ENCODE measurements around the gene OXTR. TPM values are rescaled to one million over a fixed set of nuclear protein-coding genes. Genes with fewer than 3 reads are reported as not detected.
"Not testable (repeated sequence)": the region's sequence is repeated elsewhere in the genome, so short reads cannot be mapped to it uniquely, and the experiment has no call there.

Gene OXTR
- total RNA-seq, 1 experiment from 2014 or later, result 3.6 TPM

- peaks cover 27% of the 10 kb centered on the region for H3K4me1 Mint-ChIP-seq
- TF ChIP-seq ZSCAN18 (CRISPR knock-in tag; IDR thresholded peaks at IDR 0.05) (no peak), CDX4 (CRISPR knock-in tag; IDR thresholded peaks at IDR 0.05; ENCODE audit: borderline replicate concordance) (no peak), NR3C1 (CRISPR knock-in tag; conservative IDR thresholded peaks at IDR 0.05; ENCODE audit: low read depth) (no peak), ETV6 (CRISPR knock-in tag; IDR thresholded peaks at IDR 0.05) (peak; percentile 94), NFE2L1 (CRISPR knock-in tag; IDR thresholded peaks at IDR 0.05) (no peak)
- H3K27ac Mint-ChIP-seq, result no peak overlapping the region
- peaks cover 4% of the 10 kb centered on the region; the same call in 1 of the 2 replicates for H3K36me3 Mint-ChIP-seq
- H3K27me3 Mint-ChIP-seq (ENCODE audit: low read depth), result peaks cover 66% of the 10 kb centered on the region
- DNase-seq (ENCODE audit: low spot score), result no peak
- H3K4me3 Mint-ChIP-seq, result no peak overlapping the region
- CTCF ChIA-PET, result interaction anchor here (1.3 to 2.5 kb wide), 4 partner anchors 9 to 60 kb away, joined by 4 to 18 read pairs (median 9); partner anchors contain the start of gene OXTR
- POLR2A ChIA-PET, result no interaction called here
- H3K9me3 Mint-ChIP-seq, result peaks cover 12% of the 10 kb centered on the region
- ATAC-seq, result peak; percentile 92
Measured at GRCh38 chr3:8723612-8724011, 45.8 kb downstream of the OXTR start.

- DNase-seq (ENCODE audit: low spot score), result no peak
- no peak for TF ChIP-seq TCF7 (CRISPR knock-in tag; IDR thresholded peaks at IDR 0.05; ENCODE audit: low read depth)
- TF ChIP-seq CBFB (CRISPR knock-in tag; IDR thresholded peaks at IDR 0.05; ENCODE audit: low read depth), result no peak
- TF ChIP-seq ZNF281 (CRISPR knock-in tag; IDR thresholded peaks at IDR 0.05), result no peak
- no peak for TF ChIP-seq ATF3 (CRISPR knock-in tag; conservative IDR thresholded peaks at IDR 0.05)
- TF ChIP-seq NR1H2 (CRISPR knock-in tag; IDR thresholded peaks at IDR 0.05), result no peak
- TF ChIP-seq FOXP1 (CRISPR knock-in tag; IDR thresholded peaks at IDR 0.05; ENCODE audit: borderline replicate concordance), result no peak
- no peak for TF ChIP-seq USF2 (CRISPR knock-in tag; IDR thresholded peaks at IDR 0.05)
- TF ChIP-seq MXD4 (CRISPR knock-in tag; IDR thresholded peaks at IDR 0.05; ENCODE audit: borderline replicate concordance), result no peak
- TF ChIP-seq PRRX2 (CRISPR knock-in tag; IDR thresholded peaks at IDR 0.05), result no peak
- TF ChIP-seq STAT6 (CRISPR knock-in tag; conservative IDR thresholded peaks at IDR 0.05; ENCODE audit: low read depth), result no peak
- TF ChIP-seq ATF6 (CRISPR knock-in tag; IDR thresholded peaks at IDR 0.05), result no peak
- Mint-ChIP-seq H3K27me3 (ENCODE audit: low read depth) (peaks cover 66% of the 10 kb centered on the region), H3K27ac (no peak overlapping the region), H3K4me3 (no peak overlapping the region), H3K4me1 (peaks cover 27% of the 10 kb centered on the region), H3K36me3 (peaks cover 7% of the 10 kb centered on the region; the same call in 1 of the 2 replicates), H3K9me3 (peaks cover 12% of the 10 kb centered on the region)
- peak; percentile 51 for ATAC-seq
- POLR2A ChIA-PET, result no interaction called here
- CTCF ChIA-PET, result interaction anchor here (0.8 to 2.5 kb wide), 4 partner anchors 9 to 60 kb away, joined by 4 to 18 read pairs (median 9); partner anchors contain the start of gene OXTR
Measured at GRCh38 chr3:8722808-8723207, 46.6 kb downstream of the OXTR start.

- H3K4me1 Mint-ChIP-seq, result peaks cover 12% of the 10 kb centered on the region
- DNase-seq (ENCODE audit: low spot score); H3K27ac Mint-ChIP-seq; H3K9me3 Mint-ChIP-seq; ATAC-seq; POLR2A ChIA-PET; H3K36me3 Mint-ChIP-seq: not testable (repeated sequence)
- CTCF ChIA-PET, result interaction anchor here (0.5 kb wide), 1 partner anchor 653 kb away, joined by 3 read pairs; no protein-coding TSS in a partner anchor
- H3K4me3 Mint-ChIP-seq, result peak overlapping the region; percentile 58
- H3K27me3 Mint-ChIP-seq (ENCODE audit: low read depth), result peaks cover 93% of the 10 kb centered on the region
Measured at GRCh38 chr3:8715757-8716156, 53.7 kb downstream of the OXTR start.
